Superior temporal gyrus (tissue), 1 donor: ENCODE data around the gene JAZF1.
"Not testable (repeated sequence)": the region's sequence is repeated elsewhere in the genome, so short reads cannot be mapped to it uniquely, and the experiment has no call there.

ENCODE experiments used
- DNase-seq: peaks from one replicate; pipeline ENCODE4 v3.0.0-alpha.2; 2016; ENCODE audit errors: extremely low spot score

Gene JAZF1

GRCh38 chr7:28042721-28043120, 137.9 kb downstream of the JAZF1 start:
- no peak for DNase-seq

- DNase-seq, result no peak
Observed at GRCh38 chr7:28041508-28042314, 138.9 kb downstream of the JAZF1 start.

DNA sequence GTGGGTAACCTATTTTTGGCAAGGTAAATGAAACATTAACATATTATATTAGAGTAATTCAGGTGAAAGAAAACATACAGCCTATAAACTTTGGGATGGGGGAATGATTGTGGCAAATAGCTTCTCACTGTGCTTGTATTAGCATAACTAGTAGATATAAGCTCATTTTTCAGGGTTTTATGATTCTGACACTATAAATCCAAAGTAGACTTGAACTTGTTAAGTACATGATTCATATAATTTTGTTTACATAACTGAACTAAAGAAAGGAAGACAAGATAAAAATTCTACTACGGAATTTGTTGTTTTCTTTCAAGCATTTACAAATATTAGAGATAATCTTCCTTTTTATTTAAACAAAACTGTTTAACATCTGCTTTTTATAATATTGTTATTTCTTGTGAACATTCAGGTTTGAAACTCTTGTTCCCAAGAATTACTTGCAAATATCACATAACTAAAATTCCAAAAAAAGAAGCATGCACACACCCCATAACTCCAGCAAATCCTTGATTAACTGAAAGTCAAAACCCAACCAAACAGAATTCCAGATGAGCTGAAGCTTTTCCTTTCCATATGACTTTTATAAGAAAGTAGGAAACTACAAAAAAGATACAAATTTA, 142.3 kb downstream of the JAZF1 start:
- no peak for DNase-seq

DNA sequence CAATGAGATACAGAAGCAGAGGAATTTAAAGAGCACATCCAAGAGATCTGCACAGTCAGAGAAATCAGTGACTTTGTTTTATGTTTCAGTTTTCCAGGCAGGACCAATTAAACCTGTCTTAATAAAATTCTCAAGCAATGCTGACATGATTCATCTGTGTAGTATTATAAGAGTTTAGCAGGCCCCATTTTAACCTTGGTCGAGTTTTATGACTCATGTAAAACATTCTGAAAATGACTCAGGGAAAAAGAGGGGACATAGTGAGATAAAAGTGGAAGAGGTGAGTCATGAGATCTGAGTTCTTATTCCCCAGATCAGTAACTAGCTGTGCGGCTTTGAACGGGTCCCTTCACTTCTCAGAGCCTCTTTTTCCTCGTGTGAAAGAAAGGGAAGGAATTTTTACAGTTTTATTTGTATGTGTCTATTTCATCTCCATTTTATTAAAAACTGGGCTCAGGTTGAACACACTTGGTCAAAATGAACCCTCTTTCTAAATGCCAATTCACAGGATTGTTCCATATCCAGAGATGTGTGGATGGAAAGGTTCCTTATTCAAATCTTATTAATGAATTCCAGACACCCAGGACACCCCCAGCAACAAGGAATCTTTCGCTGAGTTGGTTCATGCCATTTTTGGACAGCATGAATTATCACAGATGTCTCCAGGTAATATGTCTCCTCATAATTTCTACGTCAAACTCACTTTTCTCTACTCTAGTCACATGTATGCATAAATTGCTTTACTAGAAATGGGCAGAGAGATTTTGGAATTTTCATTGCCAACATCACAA, 143.2 kb downstream of the JAZF1 start:
- peak; percentile 65 for DNase-seq

GRCh38 chr7:28036696-28037095, 143.9 kb downstream of the JAZF1 start:
- DNase-seq, result no peak

- no peak for DNase-seq
Observed at GRCh38 chr7:28033386-28033785, 147.2 kb downstream of the JAZF1 start.

GRCh38 chr7:28032738-28033380, 147.7 kb downstream of the JAZF1 start:
- no peak for DNase-seq

- DNase-seq, result no peak
Observed at GRCh38 chr7:28029051-28029450, 151.5 kb downstream of the JAZF1 start.

DNA sequence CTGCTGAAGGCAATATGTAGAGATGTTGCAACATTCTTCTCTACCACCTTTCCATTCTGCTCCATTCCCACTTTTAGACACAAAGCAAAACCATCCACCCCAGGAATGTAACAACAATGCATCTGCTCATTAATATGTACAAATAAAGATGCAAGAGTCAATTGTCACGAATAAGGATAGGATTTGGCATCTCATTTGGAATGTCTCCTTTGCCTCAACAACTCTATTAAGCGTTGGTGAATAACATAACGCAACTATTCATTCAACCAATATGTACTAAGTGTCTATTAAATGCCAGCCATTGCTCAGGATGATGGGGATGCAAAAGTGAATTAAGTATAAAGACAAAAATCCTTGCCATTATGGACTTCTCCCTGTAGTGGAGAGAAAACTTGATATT, 152.1 kb downstream of the JAZF1 start:
- DNase-seq, result no peak

- no peak for DNase-seq
Observed at GRCh38 chr7:28026237-28026636, 154.4 kb downstream of the JAZF1 start.

GRCh38 chr7:28024786-28025334, 155.7 kb downstream of the JAZF1 start:
- DNase-seq, result no peak

GRCh38 chr7:28020302-28020940, 160.2 kb downstream of the JAZF1 start:
- peak; percentile 95 for DNase-seq

DNA sequence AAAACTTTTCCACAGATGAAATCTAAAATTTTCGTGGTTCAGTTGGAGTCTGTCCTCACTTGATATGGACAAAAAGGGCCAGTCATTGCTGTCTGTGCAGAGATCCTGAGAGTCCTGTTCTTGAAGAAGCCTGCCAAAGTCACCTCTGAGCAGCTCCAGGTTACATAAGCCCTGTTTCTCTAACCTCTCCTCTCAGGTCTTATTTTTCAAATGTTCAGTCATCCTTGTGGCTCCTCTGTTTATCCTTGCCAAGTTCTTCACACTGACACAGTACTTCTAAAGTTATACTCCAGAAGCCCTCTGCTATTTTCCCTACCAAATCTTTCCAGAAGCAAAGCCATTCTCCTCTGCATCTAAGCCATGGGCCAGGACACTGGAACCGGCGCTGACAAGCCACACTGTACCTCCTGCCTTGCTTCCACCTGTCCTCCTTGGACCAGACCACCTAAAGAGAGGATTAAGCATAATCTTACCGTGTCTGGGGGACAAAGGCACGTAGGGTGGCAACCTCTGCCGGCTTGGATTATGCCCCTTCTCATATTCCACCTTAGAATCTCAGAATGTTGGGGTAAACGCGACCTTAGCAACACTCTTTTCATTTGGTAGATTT, 161.6 kb downstream of the JAZF1 start:
- no peak for DNase-seq

DNA sequence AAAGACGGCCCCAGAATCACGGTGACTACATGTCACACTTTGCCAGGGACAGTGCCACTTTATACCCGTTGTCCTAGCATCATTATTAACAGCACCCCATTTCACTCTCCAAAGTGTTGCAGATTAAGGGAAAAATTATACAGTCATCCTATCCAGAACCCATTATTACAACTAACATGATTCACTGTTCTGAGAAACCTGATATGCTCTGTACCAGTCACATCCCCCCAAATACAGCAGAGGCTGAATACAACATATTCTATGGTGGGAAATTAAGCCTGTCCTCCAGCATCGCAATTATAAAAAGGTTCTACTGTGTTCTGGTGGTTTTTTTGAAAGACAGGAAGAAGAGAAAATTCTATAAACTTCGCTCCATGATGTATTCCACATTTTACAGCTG, 162.1 kb downstream of the JAZF1 start:
- no peak for DNase-seq

- no peak for DNase-seq
Observed at GRCh38 chr7:28018020-28018419, 162.6 kb downstream of the JAZF1 start.

DNA sequence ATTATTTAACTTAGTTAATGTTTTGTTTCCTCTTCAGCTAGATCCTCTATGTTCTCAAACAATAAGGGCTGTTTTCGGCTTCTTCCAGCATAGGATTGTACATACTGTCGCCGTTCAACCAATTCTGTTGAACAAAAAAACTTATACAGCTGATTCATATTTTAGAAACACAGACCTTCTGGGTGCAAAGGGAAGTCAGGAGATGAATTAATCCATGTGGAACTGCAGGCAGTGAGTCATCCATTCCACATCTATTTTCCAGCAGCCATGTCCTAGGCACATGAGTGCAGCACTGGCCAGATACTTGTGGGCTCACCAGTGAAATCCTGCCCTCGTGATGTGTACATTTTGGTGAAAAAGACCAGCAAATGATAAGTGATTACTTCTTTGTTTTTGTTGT, 163.2 kb downstream of the JAZF1 start:
- no peak for DNase-seq

- no peak for DNase-seq
Observed at GRCh38 chr7:28016297-28016696, 164.3 kb downstream of the JAZF1 start.

- DNase-seq, result no peak
Observed at GRCh38 chr7:28015169-28015568, 165.4 kb downstream of the JAZF1 start.

DNA sequence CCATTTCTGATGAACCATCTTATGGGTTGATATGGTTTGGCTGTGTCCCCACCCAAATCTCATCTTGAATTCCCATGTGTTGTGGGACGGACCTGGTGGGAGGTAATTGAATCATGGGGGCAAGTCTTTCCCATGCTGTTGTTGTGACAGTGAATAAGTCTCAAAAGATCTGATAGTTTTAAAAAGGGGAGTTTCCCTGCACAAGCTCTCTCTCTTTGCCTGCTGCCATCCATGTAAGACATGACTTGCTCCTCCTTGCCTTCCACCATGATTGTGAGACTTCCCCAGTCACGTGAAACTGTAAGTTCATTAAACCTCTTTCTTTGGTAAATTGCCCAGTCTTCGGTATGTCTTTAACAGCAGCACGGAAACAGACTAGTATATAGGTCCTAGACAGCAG, 166.3 kb downstream of the JAZF1 start:
- not testable (repeated sequence) for DNase-seq

- DNase-seq, result no peak
Observed at GRCh38 chr7:28013441-28013840, 167.2 kb downstream of the JAZF1 start.

DNA sequence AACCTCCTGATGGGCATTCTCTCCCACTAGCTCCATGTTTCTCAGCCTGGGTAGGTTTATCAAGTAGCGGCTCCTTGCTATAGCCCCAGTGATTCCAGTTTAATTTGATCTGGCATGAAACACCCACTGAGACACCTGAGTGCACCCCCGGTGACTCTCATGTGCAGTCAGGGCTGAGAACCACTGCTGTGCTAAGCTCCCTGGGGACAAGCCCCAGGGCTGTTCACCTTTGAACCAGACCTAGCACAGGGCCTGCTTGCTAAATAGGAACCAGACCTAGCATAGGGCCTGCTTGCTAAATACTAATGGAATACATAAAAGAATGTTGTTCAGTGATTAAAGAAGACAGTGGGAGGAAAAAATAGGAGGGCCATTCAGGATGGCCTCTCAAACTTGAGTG, 167.6 kb downstream of the JAZF1 start:
- no peak for DNase-seq
